ENCODE data around the gene TSPAN9. TPM values are rescaled to one million over a fixed set of nuclear protein-coding genes. Genes with fewer than 3 reads are reported as not detected.

Gene TSPAN9
- total RNA-seq, 4 donors from 2014 or later: 27.8 to 47.2 (median 34.3) TPM

DNA sequence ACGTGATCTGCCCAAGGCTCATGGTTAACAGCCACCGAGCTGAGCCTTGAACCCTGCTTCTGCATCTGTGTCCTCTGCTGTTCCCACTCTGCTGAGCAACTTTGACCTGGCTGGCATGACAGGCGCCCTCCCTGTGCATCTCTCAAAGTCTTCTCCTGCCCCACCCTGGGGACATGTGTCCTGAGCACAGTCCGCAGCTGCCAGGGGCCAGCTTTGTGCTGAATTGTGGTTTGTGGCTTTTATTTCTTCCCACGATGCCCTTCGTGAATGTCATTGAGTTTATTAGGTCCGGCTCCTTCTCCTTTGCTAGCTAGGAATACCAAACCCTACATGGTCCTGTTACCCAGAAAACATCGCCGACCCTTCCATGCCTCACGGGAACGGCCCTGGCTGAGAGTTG is 161.0 kb downstream of the TSPAN9 start:
- TF ChIP-seq EP300 (IDR thresholded peaks at IDR 0.05): no peak
- no peak for TF ChIP-seq POLR2A (IDR thresholded peaks at IDR 0.05)
- no peak for TF ChIP-seq POLR2AphosphoS5 (IDR thresholded peaks at IDR 0.05)
- TF ChIP-seq, protein P1, sequence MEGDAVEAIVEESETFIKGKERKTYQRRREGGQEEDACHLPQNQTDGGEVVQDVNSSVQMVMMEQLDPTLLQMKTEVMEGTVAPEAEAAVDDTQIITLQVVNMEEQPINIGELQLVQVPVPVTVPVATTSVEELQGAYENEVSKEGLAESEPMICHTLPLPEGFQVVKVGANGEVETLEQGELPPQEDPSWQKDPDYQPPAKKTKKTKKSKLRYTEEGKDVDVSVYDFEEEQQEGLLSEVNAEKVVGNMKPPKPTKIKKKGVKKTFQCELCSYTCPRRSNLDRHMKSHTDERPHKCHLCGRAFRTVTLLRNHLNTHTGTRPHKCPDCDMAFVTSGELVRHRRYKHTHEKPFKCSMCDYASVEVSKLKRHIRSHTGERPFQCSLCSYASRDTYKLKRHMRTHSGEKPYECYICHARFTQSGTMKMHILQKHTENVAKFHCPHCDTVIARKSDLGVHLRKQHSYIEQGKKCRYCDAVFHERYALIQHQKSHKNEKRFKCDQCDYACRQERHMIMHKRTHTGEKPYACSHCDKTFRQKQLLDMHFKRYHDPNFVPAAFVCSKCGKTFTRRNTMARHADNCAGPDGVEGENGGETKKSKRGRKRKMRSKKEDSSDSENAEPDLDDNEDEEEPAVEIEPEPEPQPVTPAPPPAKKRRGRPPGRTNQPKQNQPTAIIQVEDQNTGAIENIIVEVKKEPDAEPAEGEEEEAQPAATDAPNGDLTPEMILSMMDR (IDR thresholded peaks at IDR 0.05): no peak
- Histone ChIP-seq H3K4me3 (no peak overlapping the region), H3K27ac (no peak overlapping the region), H3K27me3 (no peaks in the 10 kb centered on the region), H3K36me3 (no peaks in the 10 kb centered on the region), H3K4me1 (peaks cover 9% of the 10 kb centered on the region), H3K9me3 (no peaks in the 10 kb centered on the region)
- WGBS: 87% methylated on average over 11 of the region's 11 CpGs
- DNase-seq (ENCODE audit: low spot score in 2 of 2): no peak

DNA sequence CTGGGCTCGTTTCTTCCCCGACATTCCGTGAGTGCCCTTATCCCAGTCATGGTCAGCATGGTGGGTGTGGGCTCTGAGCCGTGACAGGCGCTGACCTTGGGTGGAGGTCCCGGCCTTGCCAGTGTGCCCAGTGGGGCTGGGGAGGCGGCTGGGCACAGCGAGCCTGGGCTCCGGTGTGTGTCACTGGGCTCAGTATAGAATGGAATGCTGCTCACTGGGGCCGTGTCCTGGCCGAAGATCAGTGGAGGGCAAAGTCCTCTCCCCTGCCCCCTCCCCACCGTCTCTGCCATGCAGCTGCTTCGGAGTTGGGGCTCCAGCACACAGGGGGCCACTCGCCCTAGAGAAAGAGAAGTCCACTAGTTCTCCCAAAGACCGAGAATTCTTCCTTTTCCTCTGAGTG is 164.4 kb downstream of the TSPAN9 start:
- Histone ChIP-seq H3K9me3 (no peaks in the 10 kb centered on the region), H3K27me3 (no peaks in the 10 kb centered on the region), H3K4me3 (no peak overlapping the region), H3K27ac (no peak overlapping the region), H3K4me1 (peaks cover 6% of the 10 kb centered on the region), H3K36me3 (peaks cover 6% of the 10 kb centered on the region)
- DNase-seq (ENCODE audit: low spot score in 2 of 2): no peak
- 87% methylated on average over 13 of the region's 15 CpGs for WGBS
- TF ChIP-seq, protein P1 (IDR thresholded peaks at IDR 0.05): no peak
- TF ChIP-seq EP300 (IDR thresholded peaks at IDR 0.05) (no peak), POLR2A (IDR thresholded peaks at IDR 0.05) (no peak), POLR2AphosphoS5 (IDR thresholded peaks at IDR 0.05) (no peak)

GRCh38 chr12:3242199-3242863 is 165.2 kb downstream of the TSPAN9 start:
- no peak overlapping the region for H3K4me3 ChIP-seq
- TF ChIP-seq EP300 (IDR thresholded peaks at IDR 0.05): no peak
- TF ChIP-seq POLR2A (IDR thresholded peaks at IDR 0.05): no peak
- TF ChIP-seq, protein P1 (IDR thresholded peaks at IDR 0.05): no peak
- TF ChIP-seq POLR2AphosphoS5 (IDR thresholded peaks at IDR 0.05): no peak
- no peaks in the 10 kb centered on the region for H3K9me3 ChIP-seq
- WGBS: 81% methylated on average over 5 of the region's 10 CpGs
- no peaks in the 10 kb centered on the region for H3K27me3 ChIP-seq
- peaks cover 5% of the 10 kb centered on the region for H3K4me1 ChIP-seq
- no peak for DNase-seq (ENCODE audit: low spot score in 2 of 2)
- H3K27ac ChIP-seq: no peak overlapping the region
- peaks cover 6% of the 10 kb centered on the region for H3K36me3 ChIP-seq

- TF ChIP-seq POLR2A (IDR thresholded peaks at IDR 0.05) (no peak), POLR2AphosphoS5 (IDR thresholded peaks at IDR 0.05) (no peak), EP300 (IDR thresholded peaks at IDR 0.05) (no peak)
- TF ChIP-seq, protein P1 (IDR thresholded peaks at IDR 0.05): no peak
- H3K36me3 ChIP-seq: peaks cover 6% of the 10 kb centered on the region
- H3K9me3 ChIP-seq: no peaks in the 10 kb centered on the region
- WGBS: 83% methylated on average over 13 of the region's 14 CpGs
- peaks cover 11% of the 10 kb centered on the region for H3K4me1 ChIP-seq
- no peaks in the 10 kb centered on the region for H3K27me3 ChIP-seq
- H3K27ac ChIP-seq: no peak overlapping the region
- no peak overlapping the region for H3K4me3 ChIP-seq
- DNase-seq (ENCODE audit: low spot score in 2 of 2): no peak
Measured at GRCh38 chr12:3243376-3244084, 166.4 kb downstream of the TSPAN9 start.

DNA sequence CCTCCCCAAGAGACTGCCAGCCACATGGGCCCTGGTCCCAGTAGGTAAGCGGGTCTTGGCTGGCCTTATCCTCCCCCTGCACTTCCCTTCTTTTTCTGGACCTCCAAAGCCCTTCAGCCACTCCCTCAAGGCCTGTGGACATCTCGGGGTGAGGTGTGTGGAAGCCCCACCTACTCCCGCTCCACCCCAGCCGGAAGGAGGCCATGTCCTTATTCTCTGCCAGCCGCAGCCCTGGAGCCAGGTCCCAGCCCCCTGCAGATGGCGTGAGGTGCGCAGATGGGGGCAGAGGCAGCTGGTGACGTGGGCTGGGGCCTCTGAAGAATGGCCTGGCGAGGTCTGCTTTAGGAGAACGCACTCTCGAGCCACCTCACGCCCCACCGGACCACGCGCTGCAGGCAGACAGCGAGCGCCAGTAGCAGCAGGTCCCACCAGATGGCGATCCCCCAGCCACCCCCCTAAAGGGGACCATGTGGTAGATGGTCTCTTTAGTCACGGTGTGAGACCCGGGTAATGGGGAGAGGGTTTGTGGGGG is 167.1 kb downstream of the TSPAN9 start:
- Histone ChIP-seq H3K27ac (no peak overlapping the region), H3K36me3 (peaks cover 6% of the 10 kb centered on the region), H3K4me1 (peaks cover 11% of the 10 kb centered on the region), H3K27me3 (no peaks in the 10 kb centered on the region), H3K4me3 (no peak overlapping the region), H3K9me3 (no peaks in the 10 kb centered on the region)
- no peak for DNase-seq (ENCODE audit: low spot score in 2 of 2)
- WGBS: 93% methylated on average over 18 of the region's 20 CpGs
- TF ChIP-seq, protein P1 (IDR thresholded peaks at IDR 0.05): no peak
- no peak for TF ChIP-seq EP300 (IDR thresholded peaks at IDR 0.05)
- no peak for TF ChIP-seq POLR2A (IDR thresholded peaks at IDR 0.05)
- TF ChIP-seq POLR2AphosphoS5 (IDR thresholded peaks at IDR 0.05): no peak

Measured in suprapubic skin (tissue), 4 donors.